GM08714 (cell line): ENCODE data around the gene PCDH19.

Source experiments
- H3K4me3 ChIP-seq: fragments of 200-500 bp; sonication (Bioruptor generic); 2 replicates; pipeline ENCODE4 v1.5.1; 2014; ENCODE audit warnings: mild to moderate bottlenecking, low read length, inconsistent platforms
- ZNF274 ChIP-seq: IDR thresholded peaks from 2 replicates; pipeline ENCODE4 v1.6.1; 2012; ENCODE audit warnings: mild to moderate bottlenecking, low read depth, low read length

PCDH19 gene

GRCh38 chrX:100410901-100411801 lies 1.1 kb upstream of the PCDH19 start:
- no peak overlapping the region for H3K4me3 ChIP-seq
- TF ChIP-seq ZNF274: no peak

GRCh38 chrX:100408713-100409609 lies 1.1 kb downstream of the PCDH19 start:
- no peak overlapping the region for H3K4me3 ChIP-seq
- no peak for TF ChIP-seq ZNF274

- H3K4me3 ChIP-seq: no peak overlapping the region
- TF ChIP-seq ZNF274: no peak
Measured at GRCh38 chrX:100407784-100408712, 2.0 kb downstream of the PCDH19 start.

- no peak for TF ChIP-seq ZNF274
- no peak overlapping the region for H3K4me3 ChIP-seq
Measured at GRCh38 chrX:100407147-100407783, 2.8 kb downstream of the PCDH19 start.

GRCh38 chrX:100405424-100405823 lies 4.6 kb downstream of the PCDH19 start:
- H3K4me3 ChIP-seq: no peak overlapping the region
- TF ChIP-seq ZNF274: no peak

GRCh38 chrX:100404851-100405250 lies 5.2 kb downstream of the PCDH19 start:
- no peak for TF ChIP-seq ZNF274
- no peak overlapping the region for H3K4me3 ChIP-seq

GRCh38 chrX:100395781-100396180 lies 14.3 kb downstream of the PCDH19 start:
- H3K4me3 ChIP-seq: no peak overlapping the region

GRCh38 chrX:100381619-100382018 lies 28.5 kb downstream of the PCDH19 start:
- no peak for TF ChIP-seq ZNF274
- no peak overlapping the region for H3K4me3 ChIP-seq

More at GRCh38 chrX:100395781-100396180, 14.3 kb downstream of the PCDH19 start:
- no peak for TF ChIP-seq ZNF274

- TF ChIP-seq ZNF274: no peak
- no peak overlapping the region for H3K4me3 ChIP-seq
Measured at GRCh38 chrX:100379388-100379986, 30.6 kb downstream of the PCDH19 start.

- H3K4me3 ChIP-seq: no peak overlapping the region
- TF ChIP-seq ZNF274: no peak
Measured at GRCh38 chrX:100377826-100378225, 32.2 kb downstream of the PCDH19 start.

- no peak overlapping the region for H3K4me3 ChIP-seq
- no peak for TF ChIP-seq ZNF274
Measured at GRCh38 chrX:100376576-100376975, 33.5 kb downstream of the PCDH19 start.

GRCh38 chrX:100373673-100374072 lies 36.4 kb downstream of the PCDH19 start:
- H3K4me3 ChIP-seq: no peak overlapping the region
- TF ChIP-seq ZNF274: no peak

GRCh38 chrX:100368167-100368566 lies 41.9 kb downstream of the PCDH19 start:
- no peak for TF ChIP-seq ZNF274
- no peak overlapping the region for H3K4me3 ChIP-seq

- no peak overlapping the region for H3K4me3 ChIP-seq
- no peak for TF ChIP-seq ZNF274
Measured at GRCh38 chrX:100363896-100364295, 46.2 kb downstream of the PCDH19 start.
